ENCODE data around the gene SLC6A15. TPM values are rescaled to one million over a fixed set of nuclear protein-coding genes. Genes with fewer than 3 reads are reported as not detected.

SLC6A15 gene
- total and polyA plus RNA-seq, 9 of the 15 experiments (the other 6 are each of a cell fraction or from before 2014, with no cell fraction given) = not detected

DNA sequence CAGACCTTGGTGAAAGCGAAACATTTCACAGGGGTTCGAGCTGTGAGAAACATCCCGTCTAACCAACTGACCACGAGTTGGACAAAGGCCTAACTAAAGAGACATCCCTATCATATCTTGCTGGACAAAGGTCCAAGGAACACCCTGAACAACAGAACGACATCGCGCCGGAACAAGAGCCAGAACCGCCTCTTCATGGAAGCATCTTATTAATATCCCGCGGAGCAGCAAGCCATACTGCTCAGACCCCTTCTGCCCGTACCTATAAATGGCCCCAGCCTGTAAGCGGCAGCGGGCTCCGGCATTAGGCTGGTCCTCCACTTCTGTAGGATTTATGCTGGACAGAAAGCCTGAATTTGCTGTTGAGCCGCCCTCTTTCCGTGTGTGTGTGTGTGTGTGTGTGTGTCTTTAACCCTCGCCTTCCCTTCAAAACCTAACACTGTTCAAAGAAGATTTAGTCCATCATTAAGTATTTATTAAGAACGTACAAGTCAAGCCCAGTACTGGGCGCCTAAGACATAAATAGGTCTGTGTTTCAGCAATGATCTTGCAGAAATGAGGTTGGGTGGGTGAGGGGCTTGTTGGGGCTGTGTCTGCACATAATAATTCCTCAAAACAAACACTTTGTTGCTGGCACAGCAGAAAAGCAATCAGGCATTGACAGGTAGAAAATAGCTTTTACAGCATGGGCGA, 1.9 kb downstream of the SLC6A15 start:
- no peak overlapping the region for H3K4me2 ChIP-seq (ENCODE audit: insufficient read depth, low read length)
- DNase-seq (ENCODE audit: extremely low read depth in 1 of 4, low spot score in 3 of 4) (no peak), FAIRE-seq (no peak), ATAC-seq (no peak)
- no TSS peak for BruUV-seq (replicated peaks)
- CTCF ChIA-PET (ENCODE audit: low intra/inter-chr PET ratio) = no interaction called here
- no peaks in the 10 kb centered on the region for H3K9me1 ChIP-seq (ENCODE audit: control insufficient read depth, insufficient read depth, low read length)
- no peak overlapping the region for H2AFZ ChIP-seq (ENCODE audit: low read depth, low read length)
- H3K27me3 ChIP-seq (ENCODE audit: control insufficient read depth in 2 of 2, insufficient read depth in 2 of 2, low read length in 2 of 2) = no peaks in the 10 kb centered on the region
- no peaks in the 10 kb centered on the region for H3K36me3 ChIP-seq (ENCODE audit: control insufficient read depth, insufficient read depth, low read length)
- no peak for TF ChIP-seq RBM17 (IDR thresholded peaks at IDR 0.05; ENCODE audit: borderline replicate concordance, low read depth, low read length)
- TF ChIP-seq PPARD (CRISPR knock-in tag; IDR thresholded peaks at IDR 0.05) = no peak
- no peak for TF ChIP-seq MED1 (CRISPR knock-in tag; IDR thresholded peaks at IDR 0.05; ENCODE audit: borderline replicate concordance)
- TF ChIP-seq TCF7L2 (IDR thresholded peaks at IDR 0.05; ENCODE audit: low read depth, low read length) = no peak
- no peak for TF ChIP-seq IRF2 (CRISPR knock-in tag; IDR thresholded peaks at IDR 0.05)
- TF ChIP-seq SREBF2 (CRISPR knock-in tag; IDR thresholded peaks at IDR 0.05) = no peak
- TF ChIP-seq KLF6 (CRISPR knock-in tag; IDR thresholded peaks at IDR 0.05; ENCODE audit: borderline replicate concordance) = no peak
- TF ChIP-seq, protein P1, sequence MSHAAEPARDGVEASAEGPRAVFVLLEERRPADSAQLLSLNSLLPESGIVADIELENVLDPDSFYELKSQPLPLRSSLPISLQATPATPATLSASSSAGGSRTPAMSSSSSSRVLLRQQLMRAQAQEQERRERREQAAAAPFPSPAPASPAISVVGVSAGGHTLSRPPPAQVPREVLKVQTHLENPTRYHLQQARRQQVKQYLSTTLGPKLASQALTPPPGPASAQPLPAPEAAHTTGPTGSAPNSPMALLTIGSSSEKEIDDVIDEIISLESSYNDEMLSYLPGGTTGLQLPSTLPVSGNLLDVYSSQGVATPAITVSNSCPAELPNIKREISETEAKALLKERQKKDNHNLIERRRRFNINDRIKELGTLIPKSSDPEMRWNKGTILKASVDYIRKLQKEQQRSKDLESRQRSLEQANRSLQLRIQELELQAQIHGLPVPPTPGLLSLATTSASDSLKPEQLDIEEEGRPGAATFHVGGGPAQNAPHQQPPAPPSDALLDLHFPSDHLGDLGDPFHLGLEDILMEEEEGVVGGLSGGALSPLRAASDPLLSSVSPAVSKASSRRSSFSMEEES (CRISPR knock-in tag; IDR thresholded peaks at IDR 0.05) = no peak
- no peak for TF ChIP-seq E2F3 (CRISPR knock-in tag; IDR thresholded peaks at IDR 0.05)
- no peak for TF ChIP-seq GMEB1 (CRISPR knock-in tag; IDR thresholded peaks at IDR 0.05)
- TF ChIP-seq ETV6 (IDR thresholded peaks at IDR 0.05; ENCODE audit: borderline replicate concordance in 1 of 2, low read depth in 2 of 2, low read length in 1 of 2) = no peak
- TF ChIP-seq ETV6 (CRISPR knock-in tag; IDR thresholded peaks at IDR 0.05; ENCODE audit: borderline replicate concordance) = no peak
- no peak for TF ChIP-seq ZNF696 (CRISPR knock-in tag; conservative IDR thresholded peaks at IDR 0.05)
- no peak for TF ChIP-seq TOE1 (IDR thresholded peaks at IDR 0.05; ENCODE audit: borderline replicate concordance)
- TF ChIP-seq TOE1 (CRISPR knock-in tag; IDR thresholded peaks at IDR 0.05; ENCODE audit: borderline replicate concordance, low read depth) = no peak
- TF ChIP-seq PTTG1 (tag; IDR thresholded peaks at IDR 0.05; ENCODE audit: low read depth) = no peak
- no peak for TF ChIP-seq MAFG (tag; conservative IDR thresholded peaks at IDR 0.05)
- TF ChIP-seq ZNF253 (CRISPR knock-in tag; conservative IDR thresholded peaks at IDR 0.05) = no peak
- TF ChIP-seq ZNF586 (CRISPR knock-in tag; conservative IDR thresholded peaks at IDR 0.05) = no peak
- TF ChIP-seq SMC3 (conservative IDR thresholded peaks at IDR 0.05; ENCODE audit: insufficient read depth, low read depth, low read length) = no peak
- no peak for TF ChIP-seq SRSF1 (IDR thresholded peaks at IDR 0.05; ENCODE audit: low read depth, low read length)
- no peaks in the 10 kb centered on the region for H3K4me1 ChIP-seq (replicated peaks in 1 of 2; ENCODE audit: control insufficient read depth in 2 of 2, insufficient read depth in 2 of 2, low read length in 2 of 2)
- no peak overlapping the region for H3K4me3 ChIP-seq
- no peaks in the 10 kb centered on the region for H3K9me3 ChIP-seq (replicated peaks; ENCODE audit: control insufficient read depth, insufficient read depth, low read depth, low read length)
- H3K27ac ChIP-seq (ENCODE audit: extremely low read depth, low read depth, low read length) = no peak overlapping the region
- no peaks in the 10 kb centered on the region for H4K20me1 ChIP-seq (replicated peaks; ENCODE audit: control insufficient read depth, insufficient read depth, low read length)
- under 1% methylated on average over 21 of the region's 21 CpGs for WGBS (ENCODE audit: insufficient coverage, low coverage, missing lambda C conversion rate)
- intact Hi-C loops (cut with micrococcal nuclease) = no loop called here
- H3K79me2 ChIP-seq (ENCODE audit: control insufficient read depth, insufficient read depth, low read length) = no peaks in the 10 kb centered on the region
- in situ Hi-C loops (cut with MboI) = no loop called here
- H3K9ac ChIP-seq (ENCODE audit: insufficient read depth in 1 of 2, low read depth in 2 of 2, low read length in 2 of 2) = no peak overlapping the region
- POLR2A ChIA-PET = no interaction called here

Data from K562 (cell line).